GM20000 (cell line): ENCODE measurements around the gene KDM6A.
"Not testable (repeated sequence)": the region's sequence is repeated elsewhere in the genome, so short reads cannot be mapped to it uniquely, and the experiment has no call there.

ENCODE experiments used
- DNase-seq: peaks from one replicate; pipeline ENCODE4 v3.0.0; 2012; ENCODE audit warnings: low spot score
- CTCF ChIP-seq: IDR thresholded peaks from 2 replicates; pipeline ENCODE4 v1.5.1; 2012; ENCODE audit warnings: mild to moderate bottlenecking, control low read depth; ENCODE audit errors: extremely low read depth, missing control alignments

The KDM6A gene

DNA sequence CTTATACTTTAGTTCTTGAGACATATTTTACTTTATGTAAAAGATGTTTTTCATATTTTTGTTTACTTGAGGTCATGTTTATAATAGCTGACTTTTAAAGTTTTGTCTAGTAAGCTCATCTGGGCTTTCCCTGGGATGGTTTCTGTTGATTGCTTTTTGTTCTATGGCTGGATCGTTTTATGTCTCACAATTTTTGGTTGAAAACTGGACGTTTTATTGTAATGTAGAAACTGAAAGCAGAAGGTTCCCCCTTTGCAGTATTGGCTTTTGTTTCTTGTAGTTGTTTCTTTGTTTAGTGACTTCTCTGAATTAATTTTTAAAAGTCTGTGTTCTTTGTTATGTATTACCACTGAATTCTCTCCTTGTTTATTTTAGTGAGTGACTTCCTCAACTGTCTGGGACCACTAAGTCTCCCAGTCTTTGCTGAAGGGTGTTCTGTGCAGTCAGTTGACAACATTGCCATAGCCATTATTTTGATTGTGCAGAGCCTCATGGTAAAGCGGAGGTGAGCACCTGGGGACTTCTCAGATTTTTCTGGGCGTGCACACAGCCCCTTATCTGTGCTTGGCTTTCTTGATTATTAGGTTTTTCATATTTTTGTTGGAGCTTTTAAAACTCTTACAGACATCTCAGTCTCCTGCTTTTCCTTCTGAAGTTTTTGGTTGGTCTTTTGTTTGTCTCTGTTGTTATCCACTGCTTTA is 31.0 kb downstream of the KDM6A start:
- DNase-seq = no peak
- TF ChIP-seq CTCF = no peak

DNA sequence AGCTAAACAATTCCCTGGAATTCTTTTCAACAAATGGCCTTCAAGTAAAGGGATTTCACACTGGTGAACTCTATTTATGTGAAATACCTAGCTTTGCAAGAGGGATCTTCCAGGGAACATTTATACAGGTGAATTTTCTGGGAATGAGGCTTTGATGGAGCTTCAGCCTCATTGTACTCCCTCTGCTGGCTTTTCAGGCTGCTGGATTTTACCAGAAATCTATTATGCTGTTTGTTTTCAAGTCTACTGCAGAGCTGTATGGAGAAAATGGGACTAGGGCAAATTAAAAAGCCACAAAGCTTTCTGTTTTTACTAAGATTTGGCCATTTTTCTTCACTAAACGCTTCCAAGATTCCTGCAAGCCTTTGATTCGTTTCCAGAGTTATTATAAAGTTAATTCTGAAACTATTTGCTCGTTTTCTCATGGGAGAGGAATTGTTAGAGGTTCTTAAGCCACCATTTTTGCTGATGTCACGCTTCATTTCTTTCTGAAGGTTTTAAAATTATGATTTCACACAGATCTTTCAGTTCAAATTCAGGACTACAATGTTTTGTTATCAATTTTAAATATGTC is 31.6 kb downstream of the KDM6A start:
- no peak for TF ChIP-seq CTCF
- no peak for DNase-seq

DNA sequence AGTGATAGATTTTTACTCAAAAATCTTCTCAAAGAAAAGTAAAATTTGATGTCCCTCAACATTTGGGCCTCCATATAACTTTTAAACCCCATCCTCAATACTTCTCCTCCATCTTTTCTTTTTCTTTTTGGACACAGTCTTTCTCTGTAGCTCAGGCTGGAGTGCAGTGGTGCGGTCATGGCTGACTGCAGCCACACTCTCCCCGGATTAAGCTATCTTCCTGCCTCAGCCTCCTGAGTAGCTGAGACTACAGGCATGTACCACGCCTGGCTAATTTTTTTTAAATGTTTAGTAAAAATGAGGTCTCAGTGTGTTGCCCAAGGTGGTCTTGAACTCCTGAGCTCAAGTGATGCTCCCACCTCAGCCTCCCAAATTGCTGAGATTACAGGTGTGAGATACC is 33.1 kb downstream of the KDM6A start:
- TF ChIP-seq CTCF = no peak
- DNase-seq = no peak

- no peak for DNase-seq
- TF ChIP-seq CTCF = no peak
Measured at GRCh38 chrX:44906542-44906941, 33.6 kb downstream of the KDM6A start.

- TF ChIP-seq CTCF = no peak
- DNase-seq = no peak
Measured at GRCh38 chrX:44908153-44908552, 35.2 kb downstream of the KDM6A start.

- no peak for DNase-seq
- TF ChIP-seq CTCF = no peak
Measured at GRCh38 chrX:44908827-44909226, 35.8 kb downstream of the KDM6A start.

- not testable (repeated sequence) for DNase-seq
Measured at GRCh38 chrX:44910508-44910907, 37.5 kb downstream of the KDM6A start.

GRCh38 chrX:44911074-44911600 is 38.1 kb downstream of the KDM6A start:
- not testable (repeated sequence) for DNase-seq
